Hindlimb muscle (tissue), 1 donor: ENCODE data around the gene TRIOBP. TPM values are rescaled to one million over a fixed set of nuclear protein-coding genes. Genes with fewer than 3 reads are reported as not detected.

Source experiments
- polyA plus RNA-seq: library from polyadenylated mRNA; unstranded; fragments of 120-200 nt; gene quantifications from one replicate; pipeline ENCODE4 v1.2.1, GENCODE V29; 2013; ENCODE audit not compliant: insufficient read length

Gene TRIOBP
- polyA plus RNA-seq, 1 donor: 52.7 TPM

Other genes starting within 250 kb of the TRIOBP start
- gene MFNG, start 210.7 kb upstream of the TRIOBP start, polyA plus RNA-seq: 7.7 TPM
- gene CARD10, start 177.6 kb upstream of the TRIOBP start, polyA plus RNA-seq: 12.3 TPM
- gene CDC42EP1, start 136.6 kb upstream of the TRIOBP start, polyA plus RNA-seq: 53.9 TPM
- gene LGALS2, start 117.0 kb upstream of the TRIOBP start, polyA plus RNA-seq: not detected
- gene GGA1, start 88.2 kb upstream of the TRIOBP start, polyA plus RNA-seq: 47.4 TPM
- gene SH3BP1, start 57.4 kb upstream of the TRIOBP start, polyA plus RNA-seq: 7.1 TPM
- gene PDXP, start 38.3 kb upstream of the TRIOBP start, polyA plus RNA-seq: 12.6 TPM
- gene LGALS1, start 21.4 kb upstream of the TRIOBP start, polyA plus RNA-seq: 1,276 TPM
- 15.8 TPM for gene NOL12, start 10.7 kb upstream of the TRIOBP start, polyA plus RNA-seq
- 5.6 TPM for gene GCAT, start 110.9 kb downstream of the TRIOBP start, polyA plus RNA-seq
- gene GALR3, start 126.3 kb downstream of the TRIOBP start, polyA plus RNA-seq: not detected
- gene ANKRD54, start 147.3 kb downstream of the TRIOBP start, polyA plus RNA-seq: 10.4 TPM
- 1,289 TPM for gene EIF3L, start 152.4 kb downstream of the TRIOBP start, polyA plus RNA-seq
- gene MICALL1, start 209.2 kb downstream of the TRIOBP start, polyA plus RNA-seq: 50.2 TPM